ENCODE results near the gene DHCR7. TPM values are rescaled to one million over a fixed set of nuclear protein-coding genes. Genes with fewer than 3 reads are reported as not detected.

DHCR7 gene
- total and polyA plus RNA-seq, 2 experiments from 2014 or later: 84.0 to 166 TPM

DNA sequence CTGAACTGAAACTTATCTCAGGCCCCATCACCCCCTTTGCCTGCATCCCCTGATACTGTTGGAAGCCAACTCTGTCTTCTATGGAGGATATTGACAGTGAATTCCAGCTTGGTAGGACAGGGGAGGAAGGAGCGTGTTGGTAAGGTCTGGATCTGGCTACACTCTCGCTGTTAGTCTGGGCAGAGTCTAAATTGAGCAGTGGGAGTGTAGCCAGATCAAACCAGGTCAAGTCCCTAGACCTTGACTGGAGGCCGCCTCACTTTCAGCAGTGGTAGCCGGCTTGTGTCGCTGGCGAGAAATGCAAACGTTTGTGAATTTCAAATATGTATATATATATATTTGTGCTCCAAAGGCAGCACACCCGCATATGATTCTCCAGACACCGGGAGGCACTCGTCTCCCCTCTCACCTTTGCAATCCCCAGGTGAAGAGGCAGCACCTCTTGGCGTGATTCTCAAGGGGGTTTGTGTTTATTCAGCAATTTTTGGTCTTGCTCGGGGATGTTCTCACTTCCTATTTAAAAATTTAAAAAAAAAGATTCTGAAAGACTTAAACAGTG is 26.7 kb downstream of the DHCR7 start (continued):
- TF ChIP-seq, protein P1, sequence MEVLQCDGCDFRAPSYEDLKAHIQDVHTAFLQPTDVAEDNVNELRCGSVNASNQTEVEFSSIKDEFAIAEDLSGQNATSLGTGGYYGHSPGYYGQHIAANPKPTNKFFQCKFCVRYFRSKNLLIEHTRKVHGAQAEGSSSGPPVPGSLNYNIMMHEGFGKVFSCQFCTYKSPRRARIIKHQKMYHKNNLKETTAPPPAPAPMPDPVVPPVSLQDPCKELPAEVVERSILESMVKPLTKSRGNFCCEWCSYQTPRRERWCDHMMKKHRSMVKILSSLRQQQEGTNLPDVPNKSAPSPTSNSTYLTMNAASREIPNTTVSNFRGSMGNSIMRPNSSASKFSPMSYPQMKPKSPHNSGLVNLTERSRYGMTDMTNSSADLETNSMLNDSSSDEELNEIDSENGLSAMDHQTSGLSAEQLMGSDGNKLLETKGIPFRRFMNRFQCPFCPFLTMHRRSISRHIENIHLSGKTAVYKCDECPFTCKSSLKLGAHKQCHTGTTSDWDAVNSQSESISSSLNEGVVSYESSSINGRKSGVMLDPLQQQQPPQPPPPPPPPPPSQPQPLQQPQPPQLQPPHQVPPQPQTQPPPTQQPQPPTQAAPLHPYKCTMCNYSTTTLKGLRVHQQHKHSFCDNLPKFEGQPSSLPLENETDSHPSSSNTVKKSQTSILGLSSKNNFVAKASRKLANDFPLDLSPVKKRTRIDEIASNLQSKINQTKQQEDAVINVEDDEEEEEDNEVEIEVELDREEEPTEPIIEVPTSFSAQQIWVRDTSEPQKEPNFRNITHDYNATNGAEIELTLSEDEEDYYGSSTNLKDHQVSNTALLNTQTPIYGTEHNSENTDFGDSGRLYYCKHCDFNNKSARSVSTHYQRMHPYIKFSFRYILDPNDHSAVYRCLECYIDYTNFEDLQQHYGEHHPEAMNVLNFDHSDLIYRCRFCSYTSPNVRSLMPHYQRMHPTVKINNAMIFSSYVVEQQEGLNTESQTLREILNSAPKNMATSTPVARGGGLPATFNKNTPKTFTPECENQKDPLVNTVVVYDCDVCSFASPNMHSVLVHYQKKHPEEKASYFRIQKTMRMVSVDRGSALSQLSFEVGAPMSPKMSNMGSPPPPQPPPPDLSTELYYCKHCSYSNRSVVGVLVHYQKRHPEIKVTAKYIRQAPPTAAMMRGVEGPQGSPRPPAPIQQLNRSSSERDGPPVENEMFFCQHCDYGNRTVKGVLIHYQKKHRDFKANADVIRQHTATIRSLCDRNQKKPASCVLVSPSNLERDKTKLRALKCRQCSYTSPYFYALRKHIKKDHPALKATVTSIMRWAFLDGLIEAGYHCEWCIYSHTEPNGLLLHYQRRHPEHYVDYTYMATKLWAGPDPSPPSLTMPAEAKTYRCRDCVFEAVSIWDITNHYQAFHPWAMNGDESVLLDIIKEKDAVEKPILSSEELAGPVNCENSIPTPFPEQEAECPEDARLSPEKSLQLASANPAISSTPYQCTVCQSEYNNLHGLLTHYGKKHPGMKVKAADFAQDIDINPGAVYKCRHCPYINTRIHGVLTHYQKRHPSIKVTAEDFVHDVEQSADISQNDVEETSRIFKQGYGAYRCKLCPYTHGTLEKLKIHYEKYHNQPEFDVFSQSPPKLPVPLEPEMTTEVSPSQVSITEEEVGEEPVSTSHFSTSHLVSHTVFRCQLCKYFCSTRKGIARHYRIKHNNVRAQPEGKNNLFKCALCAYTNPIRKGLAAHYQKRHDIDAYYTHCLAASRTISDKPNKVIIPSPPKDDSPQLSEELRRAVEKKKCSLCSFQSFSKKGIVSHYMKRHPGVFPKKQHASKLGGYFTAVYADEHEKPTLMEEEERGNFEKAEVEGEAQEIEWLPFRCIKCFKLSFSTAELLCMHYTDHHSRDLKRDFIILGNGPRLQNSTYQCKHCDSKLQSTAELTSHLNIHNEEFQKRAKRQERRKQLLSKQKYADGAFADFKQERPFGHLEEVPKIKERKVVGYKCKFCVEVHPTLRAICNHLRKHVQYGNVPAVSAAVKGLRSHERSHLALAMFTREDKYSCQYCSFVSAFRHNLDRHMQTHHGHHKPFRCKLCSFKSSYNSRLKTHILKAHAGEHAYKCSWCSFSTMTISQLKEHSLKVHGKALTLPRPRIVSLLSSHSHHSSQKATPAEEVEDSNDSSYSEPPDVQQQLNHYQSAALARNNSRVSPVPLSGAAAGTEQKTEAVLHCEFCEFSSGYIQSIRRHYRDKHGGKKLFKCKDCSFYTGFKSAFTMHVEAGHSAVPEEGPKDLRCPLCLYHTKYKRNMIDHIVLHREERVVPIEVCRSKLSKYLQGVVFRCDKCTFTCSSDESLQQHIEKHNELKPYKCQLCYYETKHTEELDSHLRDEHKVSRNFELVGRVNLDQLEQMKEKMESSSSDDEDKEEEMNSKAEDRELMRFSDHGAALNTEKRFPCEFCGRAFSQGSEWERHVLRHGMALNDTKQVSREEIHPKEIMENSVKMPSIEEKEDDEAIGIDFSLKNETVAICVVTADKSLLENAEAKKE (CRISPR knock-in tag; IDR thresholded peaks at IDR 0.05): no peak
- no peak for TF ChIP-seq POLR2AphosphoS5 (IDR thresholded peaks at IDR 0.05; ENCODE audit: low read depth)
- TF ChIP-seq NANOG (IDR thresholded peaks at IDR 0.05; ENCODE audit: borderline replicate concordance): no peak
- TF ChIP-seq ZNF114 (CRISPR knock-in tag; IDR thresholded peaks at IDR 0.05): no peak
- TF ChIP-seq, protein P2, sequence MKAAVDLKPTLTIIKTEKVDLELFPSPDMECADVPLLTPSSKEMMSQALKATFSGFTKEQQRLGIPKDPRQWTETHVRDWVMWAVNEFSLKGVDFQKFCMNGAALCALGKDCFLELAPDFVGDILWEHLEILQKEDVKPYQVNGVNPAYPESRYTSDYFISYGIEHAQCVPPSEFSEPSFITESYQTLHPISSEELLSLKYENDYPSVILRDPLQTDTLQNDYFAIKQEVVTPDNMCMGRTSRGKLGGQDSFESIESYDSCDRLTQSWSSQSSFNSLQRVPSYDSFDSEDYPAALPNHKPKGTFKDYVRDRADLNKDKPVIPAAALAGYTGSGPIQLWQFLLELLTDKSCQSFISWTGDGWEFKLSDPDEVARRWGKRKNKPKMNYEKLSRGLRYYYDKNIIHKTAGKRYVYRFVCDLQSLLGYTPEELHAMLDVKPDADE (IDR thresholded peaks at IDR 0.05): no peak
- TF ChIP-seq, protein P3, sequence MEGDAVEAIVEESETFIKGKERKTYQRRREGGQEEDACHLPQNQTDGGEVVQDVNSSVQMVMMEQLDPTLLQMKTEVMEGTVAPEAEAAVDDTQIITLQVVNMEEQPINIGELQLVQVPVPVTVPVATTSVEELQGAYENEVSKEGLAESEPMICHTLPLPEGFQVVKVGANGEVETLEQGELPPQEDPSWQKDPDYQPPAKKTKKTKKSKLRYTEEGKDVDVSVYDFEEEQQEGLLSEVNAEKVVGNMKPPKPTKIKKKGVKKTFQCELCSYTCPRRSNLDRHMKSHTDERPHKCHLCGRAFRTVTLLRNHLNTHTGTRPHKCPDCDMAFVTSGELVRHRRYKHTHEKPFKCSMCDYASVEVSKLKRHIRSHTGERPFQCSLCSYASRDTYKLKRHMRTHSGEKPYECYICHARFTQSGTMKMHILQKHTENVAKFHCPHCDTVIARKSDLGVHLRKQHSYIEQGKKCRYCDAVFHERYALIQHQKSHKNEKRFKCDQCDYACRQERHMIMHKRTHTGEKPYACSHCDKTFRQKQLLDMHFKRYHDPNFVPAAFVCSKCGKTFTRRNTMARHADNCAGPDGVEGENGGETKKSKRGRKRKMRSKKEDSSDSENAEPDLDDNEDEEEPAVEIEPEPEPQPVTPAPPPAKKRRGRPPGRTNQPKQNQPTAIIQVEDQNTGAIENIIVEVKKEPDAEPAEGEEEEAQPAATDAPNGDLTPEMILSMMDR (conservative IDR thresholded peaks at IDR 0.05; ENCODE audit: low read depth in 2 of 2): no peak
- TF ChIP-seq, protein P4, sequence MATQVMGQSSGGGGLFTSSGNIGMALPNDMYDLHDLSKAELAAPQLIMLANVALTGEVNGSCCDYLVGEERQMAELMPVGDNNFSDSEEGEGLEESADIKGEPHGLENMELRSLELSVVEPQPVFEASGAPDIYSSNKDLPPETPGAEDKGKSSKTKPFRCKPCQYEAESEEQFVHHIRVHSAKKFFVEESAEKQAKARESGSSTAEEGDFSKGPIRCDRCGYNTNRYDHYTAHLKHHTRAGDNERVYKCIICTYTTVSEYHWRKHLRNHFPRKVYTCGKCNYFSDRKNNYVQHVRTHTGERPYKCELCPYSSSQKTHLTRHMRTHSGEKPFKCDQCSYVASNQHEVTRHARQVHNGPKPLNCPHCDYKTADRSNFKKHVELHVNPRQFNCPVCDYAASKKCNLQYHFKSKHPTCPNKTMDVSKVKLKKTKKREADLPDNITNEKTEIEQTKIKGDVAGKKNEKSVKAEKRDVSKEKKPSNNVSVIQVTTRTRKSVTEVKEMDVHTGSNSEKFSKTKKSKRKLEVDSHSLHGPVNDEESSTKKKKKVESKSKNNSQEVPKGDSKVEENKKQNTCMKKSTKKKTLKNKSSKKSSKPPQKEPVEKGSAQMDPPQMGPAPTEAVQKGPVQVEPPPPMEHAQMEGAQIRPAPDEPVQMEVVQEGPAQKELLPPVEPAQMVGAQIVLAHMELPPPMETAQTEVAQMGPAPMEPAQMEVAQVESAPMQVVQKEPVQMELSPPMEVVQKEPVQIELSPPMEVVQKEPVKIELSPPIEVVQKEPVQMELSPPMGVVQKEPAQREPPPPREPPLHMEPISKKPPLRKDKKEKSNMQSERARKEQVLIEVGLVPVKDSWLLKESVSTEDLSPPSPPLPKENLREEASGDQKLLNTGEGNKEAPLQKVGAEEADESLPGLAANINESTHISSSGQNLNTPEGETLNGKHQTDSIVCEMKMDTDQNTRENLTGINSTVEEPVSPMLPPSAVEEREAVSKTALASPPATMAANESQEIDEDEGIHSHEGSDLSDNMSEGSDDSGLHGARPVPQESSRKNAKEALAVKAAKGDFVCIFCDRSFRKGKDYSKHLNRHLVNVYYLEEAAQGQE (IDR thresholded peaks at IDR 0.05; ENCODE audit: unreplicated experiment): no peak
- TF ChIP-seq ZNF331 (CRISPR knock-in tag; IDR thresholded peaks at IDR 0.05; ENCODE audit: low read depth): no peak

All from GM23338 (cell line).